ENCODE data around the gene AFG1L. TPM values are rescaled to one million over a fixed set of nuclear protein-coding genes. Genes with fewer than 3 reads are reported as not detected.

The AFG1L gene
- total and polyA plus RNA-seq, 2 experiments from 2014 or later = 1.2 to 3.5 TPM

- Histone ChIP-seq H3K27me3 (replicated peaks; ENCODE audit: insufficient read depth) (no peaks in the 10 kb centered on the region), H3K9me2 (ENCODE audit: insufficient read depth) (no peaks in the 10 kb centered on the region), H3F3A (ENCODE audit: insufficient read depth) (no peaks in the 10 kb centered on the region), H3K79me2 (ENCODE audit: insufficient read depth) (no peaks in the 10 kb centered on the region), H2AFZ (no peak overlapping the region), H3K36me3 (ENCODE audit: low read depth) (no peaks in the 10 kb centered on the region), H4K20me1 (ENCODE audit: insufficient read depth) (no peaks in the 10 kb centered on the region; the same call in 1 of the 2 replicates), H3K27ac (no peak overlapping the region), H3K9me3 (ENCODE audit: low read depth) (no peaks in the 10 kb centered on the region), H3K4me3 (no peak overlapping the region), H3K9ac (no peak overlapping the region), H3K4me1 (ENCODE audit: insufficient read depth) (no peaks in the 10 kb centered on the region), H3K4me2 (ENCODE audit: unreplicated experiment) (no peak overlapping the region)
- no peak for DNase-seq
- 91 to 96% methylated on average over 5 of the region's 5 CpGs for WGBS, 2 experiments (ENCODE audit: low coverage in 1 of 2, low lambda C conversion rate in 2 of 2, missing lambda C conversion rate in 2 of 2)
- in situ Hi-C loops (cut with MboI) = loop anchor here (10.0 kb wide), 1 partner anchor 375 kb away; no protein-coding TSS in a partner anchor
- TF ChIP-seq EZH2 (IDR thresholded peaks at IDR 0.05; ENCODE audit: insufficient read depth, poor library complexity, severe bottlenecking) (no peak), EZH2phosphoT487 (IDR thresholded peaks at IDR 0.05; ENCODE audit: insufficient read depth, low read depth) (no peak)
Measured at GRCh38 chr6:108489699-108490098, 194.8 kb downstream of the AFG1L start.

- Histone ChIP-seq H3K27ac (no peak overlapping the region), H3K9me3 (ENCODE audit: low read depth) (no peaks in the 10 kb centered on the region), H3K9ac (no peak overlapping the region), H3K4me1 (ENCODE audit: insufficient read depth) (no peaks in the 10 kb centered on the region), H4K20me1 (ENCODE audit: insufficient read depth) (no peaks in the 10 kb centered on the region; the same call in 1 of the 2 replicates), H3K36me3 (ENCODE audit: low read depth) (no peaks in the 10 kb centered on the region), H3F3A (ENCODE audit: insufficient read depth) (no peaks in the 10 kb centered on the region), H3K4me3 (no peak overlapping the region), H3K9me2 (ENCODE audit: insufficient read depth) (no peaks in the 10 kb centered on the region), H3K4me2 (ENCODE audit: unreplicated experiment) (no peak overlapping the region), H3K79me2 (ENCODE audit: insufficient read depth) (no peaks in the 10 kb centered on the region), H2AFZ (no peak overlapping the region), H3K27me3 (replicated peaks; ENCODE audit: insufficient read depth) (no peaks in the 10 kb centered on the region)
- in situ Hi-C loops (cut with MboI) = loop anchor here (10.0 kb wide), 1 partner anchor 377 kb away; no protein-coding TSS in a partner anchor
- DNase-seq = peak; percentile 61
- no peak for TF ChIP-seq EZH2phosphoT487 (IDR thresholded peaks at IDR 0.05; ENCODE audit: insufficient read depth, low read depth)
- no peak for TF ChIP-seq EZH2 (IDR thresholded peaks at IDR 0.05; ENCODE audit: insufficient read depth, poor library complexity, severe bottlenecking)
Measured at GRCh38 chr6:108492131-108492766, 197.4 kb downstream of the AFG1L start.

DNA sequence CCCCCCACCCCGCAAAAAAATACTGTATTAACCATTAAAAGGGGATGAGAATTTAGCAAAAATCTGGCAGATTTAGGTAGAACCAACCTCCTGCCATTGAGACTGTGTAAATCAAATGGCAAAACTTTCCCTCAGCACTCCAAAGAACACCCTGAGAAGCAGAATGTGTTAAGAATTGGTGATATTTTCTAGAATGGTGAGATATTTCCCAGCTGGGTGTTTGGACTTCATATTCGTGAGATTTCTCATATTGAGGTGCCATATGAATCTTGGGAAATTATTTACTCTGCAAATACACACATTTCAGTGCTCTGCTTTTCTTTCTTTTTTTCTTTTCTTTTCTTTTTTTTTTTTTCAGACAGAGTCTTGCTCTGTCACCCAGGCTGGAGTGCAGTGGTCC is 199.6 kb downstream of the AFG1L start:
- H3K9ac ChIP-seq = no peak overlapping the region
- H3K9me2 ChIP-seq (ENCODE audit: insufficient read depth) = no peaks in the 10 kb centered on the region
- H3K4me1 ChIP-seq (ENCODE audit: insufficient read depth) = no peaks in the 10 kb centered on the region
- no peak for DNase-seq
- H3F3A ChIP-seq (ENCODE audit: insufficient read depth) = no peaks in the 10 kb centered on the region
- no peaks in the 10 kb centered on the region for H4K20me1 ChIP-seq (ENCODE audit: insufficient read depth)
- no peak overlapping the region for H2AFZ ChIP-seq
- no peaks in the 10 kb centered on the region for H3K27me3 ChIP-seq (replicated peaks; ENCODE audit: insufficient read depth)
- no peaks in the 10 kb centered on the region for H3K79me2 ChIP-seq (ENCODE audit: insufficient read depth)
- no peaks in the 10 kb centered on the region for H3K36me3 ChIP-seq (ENCODE audit: low read depth)
- H3K27ac ChIP-seq = no peak overlapping the region
- 85 to 87% methylated on average over 2 of the region's 2 CpGs for WGBS, 2 experiments (ENCODE audit: low coverage in 1 of 2, low lambda C conversion rate in 2 of 2, missing lambda C conversion rate in 2 of 2)
- in situ Hi-C loops (cut with MboI) = loop anchor here (10.0 kb wide), 1 partner anchor 380 kb away; no protein-coding TSS in a partner anchor
- no peaks in the 10 kb centered on the region for H3K9me3 ChIP-seq (ENCODE audit: low read depth)
- TF ChIP-seq EZH2 (IDR thresholded peaks at IDR 0.05; ENCODE audit: insufficient read depth, poor library complexity, severe bottlenecking) (no peak), EZH2phosphoT487 (IDR thresholded peaks at IDR 0.05; ENCODE audit: insufficient read depth, low read depth) (no peak)
- H3K4me2 ChIP-seq (ENCODE audit: unreplicated experiment) = no peak overlapping the region
- no peak overlapping the region for H3K4me3 ChIP-seq

- Histone ChIP-seq H3K4me1 (ENCODE audit: insufficient read depth) (no peaks in the 10 kb centered on the region), H3K4me2 (ENCODE audit: unreplicated experiment) (no peak overlapping the region), H3K4me3 (no peak overlapping the region), H3K27ac (no peak overlapping the region), H3K27me3 (replicated peaks; ENCODE audit: insufficient read depth) (no peaks in the 10 kb centered on the region), H3F3A (ENCODE audit: insufficient read depth) (no peaks in the 10 kb centered on the region), H4K20me1 (ENCODE audit: insufficient read depth) (no peaks in the 10 kb centered on the region), H3K9me3 (ENCODE audit: low read depth) (no peaks in the 10 kb centered on the region), H3K9ac (no peak overlapping the region), H3K79me2 (ENCODE audit: insufficient read depth) (no peaks in the 10 kb centered on the region), H2AFZ (no peak overlapping the region), H3K9me2 (ENCODE audit: insufficient read depth) (no peaks in the 10 kb centered on the region), H3K36me3 (ENCODE audit: low read depth) (no peaks in the 10 kb centered on the region)
- DNase-seq = peak; percentile 61
- WGBS, 2 experiments (ENCODE audit: low coverage in 1 of 2, low lambda C conversion rate in 2 of 2, missing lambda C conversion rate in 2 of 2) = 46 to 48% methylated on average over 3 of the region's 3 CpGs
- TF ChIP-seq EZH2phosphoT487 (IDR thresholded peaks at IDR 0.05; ENCODE audit: insufficient read depth, low read depth) (no peak), EZH2 (IDR thresholded peaks at IDR 0.05; ENCODE audit: insufficient read depth, poor library complexity, severe bottlenecking) (no peak)
- in situ Hi-C loops (cut with MboI) = loop anchor here (10.0 kb wide), 1 partner anchor 383 kb away; no protein-coding TSS in a partner anchor
Measured at GRCh38 chr6:108497883-108498282, 203.0 kb downstream of the AFG1L start.
